ENCODE results near the gene HDAC8.

The HDAC8 gene

GRCh38 chrX:72297953-72298730, 274.5 kb downstream of the HDAC8 start:
- FAIRE-seq (no peak), DNase-seq (ENCODE audit: low spot score) (no peak)

GRCh38 chrX:72296991-72297390, 275.7 kb downstream of the HDAC8 start:
- DNase-seq (ENCODE audit: low spot score) (no peak), FAIRE-seq (no peak)

- FAIRE-seq (no peak), DNase-seq (ENCODE audit: low spot score) (no peak)
These were observed 276.9 kb downstream of the HDAC8 start for GRCh38 chrX:72295745-72296144.

GRCh38 chrX:72294497-72294896, 278.1 kb downstream of the HDAC8 start:
- no peak for DNase-seq (ENCODE audit: low spot score)
- no peak for FAIRE-seq

DNA sequence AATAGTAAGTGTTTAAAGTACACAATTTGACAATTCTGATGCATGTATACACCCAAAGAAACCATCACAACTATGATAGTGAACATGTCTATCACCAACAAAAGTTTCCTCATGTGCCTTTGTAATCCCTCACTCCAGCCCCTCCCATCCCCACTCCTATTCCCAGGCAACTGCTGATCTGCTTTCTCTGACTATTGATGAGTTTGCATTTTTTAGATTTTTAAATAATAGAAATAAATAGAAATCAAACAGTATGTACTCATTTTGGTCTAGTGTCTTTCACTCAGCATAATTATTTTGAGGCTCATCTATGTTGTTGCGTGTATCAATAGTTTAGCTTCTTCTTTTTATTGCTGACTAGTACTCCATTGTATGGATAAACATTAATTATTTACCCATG, 290.3 kb downstream of the HDAC8 start:
- FAIRE-seq (no peak), DNase-seq (ENCODE audit: low spot score) (no peak)

GRCh38 chrX:72280321-72280845, 292.3 kb downstream of the HDAC8 start:
- DNase-seq (ENCODE audit: low spot score) (peak; percentile 72), FAIRE-seq (peak; percentile 74)

All from RCC 7860 (cell line).